ENCODE results near the gene SEMA5A. TPM values are rescaled to one million over a fixed set of nuclear protein-coding genes. Genes with fewer than 3 reads are reported as not detected.

The SEMA5A gene
- total RNA-seq, 1 experiment from 2014 or later, result 9.3 TPM

GRCh38 chr5:9483243-9483642, 62.6 kb downstream of the SEMA5A start:
- H3K27me3 Mint-ChIP-seq (ENCODE audit: low read depth), result no peaks in the 10 kb centered on the region
- peaks cover 29% of the 10 kb centered on the region for H3K36me3 Mint-ChIP-seq
- peak overlapping the region; percentile 67 for H3K27ac Mint-ChIP-seq
- H3K4me1 Mint-ChIP-seq, result peaks cover 21% of the 10 kb centered on the region
- no peak for DNase-seq (ENCODE audit: low spot score)
- POLR2A ChIA-PET, result no interaction called here
- CTCF ChIA-PET, result interaction anchor here (1.1 to 1.3 kb wide), 2 partner anchors 30 to 121 kb away, joined by 3 read pairs; no protein-coding TSS in a partner anchor
- peaks cover 36% of the 10 kb centered on the region for H3K9me3 Mint-ChIP-seq
- ATAC-seq, result no peak; the same call in 1 of the 2 replicates
- TF ChIP-seq OVOL2 (CRISPR knock-in tag; IDR thresholded peaks at IDR 0.05; ENCODE audit: borderline replicate concordance) (no peak), ATF3 (CRISPR knock-in tag; conservative IDR thresholded peaks at IDR 0.05) (no peak), E2F4 (CRISPR knock-in tag; IDR thresholded peaks at IDR 0.05; ENCODE audit: borderline replicate concordance, low read depth) (no peak), FOXK1 (CRISPR knock-in tag; IDR thresholded peaks at IDR 0.05) (no peak), HMGXB4 (CRISPR knock-in tag; IDR thresholded peaks at IDR 0.05) (no peak), NR2C2 (CRISPR knock-in tag; IDR thresholded peaks at IDR 0.05) (no peak), CTCF (IDR thresholded peaks at IDR 0.05) (no peak), NR3C1 (CRISPR knock-in tag; conservative IDR thresholded peaks at IDR 0.05; ENCODE audit: low read depth) (no peak), FOXP4 (CRISPR knock-in tag; IDR thresholded peaks at IDR 0.05) (no peak), ZMAT4 (CRISPR knock-in tag; IDR thresholded peaks at IDR 0.05) (no peak), MAX (CRISPR knock-in tag; IDR thresholded peaks at IDR 0.05) (no peak), MXD4 (CRISPR knock-in tag; IDR thresholded peaks at IDR 0.05; ENCODE audit: borderline replicate concordance) (no peak), TEAD4 (CRISPR knock-in tag; IDR thresholded peaks at IDR 0.05) (no peak), SMAD3 (CRISPR knock-in tag; IDR thresholded peaks at IDR 0.05; ENCODE audit: borderline replicate concordance) (no peak), TEAD1 (CRISPR knock-in tag; IDR thresholded peaks at IDR 0.05) (no peak)
- H3K4me3 Mint-ChIP-seq, result no peak overlapping the region

- DNase-seq (ENCODE audit: low spot score) (no peak), ATAC-seq (no peak)
- no peaks in the 10 kb centered on the region for H3K27me3 Mint-ChIP-seq (ENCODE audit: low read depth)
- ChIA-PET POLR2A (no interaction called here), CTCF (no interaction called here)
- H3K4me3 Mint-ChIP-seq, result no peak overlapping the region
- no peak for TF ChIP-seq ATF1 (CRISPR knock-in tag; IDR thresholded peaks at IDR 0.05)
- TF ChIP-seq TCF7 (CRISPR knock-in tag; IDR thresholded peaks at IDR 0.05; ENCODE audit: low read depth), result no peak
- no peak for TF ChIP-seq IRF2 (CRISPR knock-in tag; IDR thresholded peaks at IDR 0.05; ENCODE audit: borderline replicate concordance, low read depth)
- TF ChIP-seq SMAD4 (CRISPR knock-in tag; IDR thresholded peaks at IDR 0.05), result no peak
- no peak for TF ChIP-seq MYBL2 (CRISPR knock-in tag; IDR thresholded peaks at IDR 0.05)
- H3K36me3 Mint-ChIP-seq, result peaks cover 38% of the 10 kb centered on the region
- H3K9me3 Mint-ChIP-seq, result peaks cover 45% of the 10 kb centered on the region
- peaks cover 21% of the 10 kb centered on the region for H3K4me1 Mint-ChIP-seq
- H3K27ac Mint-ChIP-seq, result no peak overlapping the region
These were observed 63.5 kb downstream of the SEMA5A start for GRCh38 chr5:9482381-9482780.

All from WTC11 (cell line).